Mucosa of descending colon (tissue), 3 donors: ENCODE data around the gene SRSF12. TPM values are rescaled to one million over a fixed set of nuclear protein-coding genes. Genes with fewer than 3 reads are reported as not detected.
A peak's percentile ranks its signal among the peaks of the same experiment; 100 is the strongest.
"Not testable (repeated sequence)": the region's sequence is repeated elsewhere in the genome, so short reads cannot be mapped to it uniquely, and the experiment has no call there.

Experiments used
- ATAC-seq: fragments of 200-7000 bp; cut with Tn5 transposase; one replicate; pipeline ENCODE4 v1.9.1; 2020; ENCODE audit warnings: mild to moderate bottlenecking, moderate library complexity
- DNase-seq, 3 donors: peaks; one replicate each; pipeline ENCODE4 v3.0.0-alpha.2; 2020
- H3K36me3 ChIP-seq: fragments of 200-600 bp; one replicate; pipeline ENCODE4 v1.8.0; 2021; ENCODE audit warnings: low read depth, mild to moderate bottlenecking
- H3K4me1 ChIP-seq: fragments of 200-600 bp; one replicate; pipeline ENCODE4 v1.8.0; 2021; ENCODE audit warnings: low read depth, mild to moderate bottlenecking
- H3K4me3 ChIP-seq: fragments of 200-600 bp; one replicate; pipeline ENCODE4 v1.8.0; 2021; ENCODE audit warnings: mild to moderate bottlenecking
- H3K9me3 ChIP-seq: fragments of 200-600 bp; one replicate; pipeline ENCODE4 v1.8.0; 2021; ENCODE audit warnings: mild to moderate bottlenecking
- intact Hi-C, 2 donors: fragments of 100-400 bp; cut with DNase I in 1 of 2; cut with micrococcal nuclease in 1 of 2; formaldehyde crosslinking; loops; one replicate each; pipeline versions ENCODE4 v1.11.0 to v1.11.1; 2022; cut with DNase I, micrococcal nuclease
- total RNA-seq, 3 donors: library from RNA; stranded (reverse); fragmentation: NEBNext Ultra II Directional in 2 of 3; extraction: Animal tissue kit (Norgen Biotek cat#: 25700) in 2 of 3; gene quantifications; one replicate each; pipeline versions ENCODE4 v1.2.1 to v1.2.4, GENCODE V29; 2021 to 2023
- TF ChIP-seq, protein P1 (sequence below): fragments of 200-600 bp; IDR thresholded peaks from one replicate; pipeline ENCODE4 v1.8.0; 2022; ENCODE audit warnings: antibody characterized with exemption, mild to moderate bottlenecking
- donor health status: DM: no; HTN: no; CAD: no; lungs with moderate emphysema.
- donor health status: DM: no; HTN: no; CAD: no.
- donor health status: DM: no; HTN: yes; CAD: no.

Gene SRSF12
- total RNA-seq, 3 donors from 2014 or later, result 0.12 to 0.51 TPM; not detected in 1

DNA sequence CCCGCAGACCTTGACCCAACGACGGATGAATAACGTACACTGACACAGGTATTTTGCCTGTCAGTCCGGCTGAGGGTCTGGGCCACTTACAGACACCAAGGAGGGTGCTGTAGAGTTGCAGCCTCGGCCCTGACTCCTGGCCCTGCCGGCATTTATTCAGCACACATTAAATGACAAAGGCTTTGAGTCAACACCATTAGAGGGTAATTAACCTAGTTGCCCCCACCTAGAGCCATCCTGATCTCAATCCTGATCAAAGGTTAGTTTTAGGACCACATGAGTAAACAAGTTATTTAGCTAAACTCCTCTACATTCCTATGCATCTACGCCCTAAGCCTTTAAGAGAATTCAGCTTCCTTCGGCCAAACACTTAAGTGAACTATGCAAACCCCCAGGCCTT, 16.1 kb upstream of the SRSF12 start:
- no peak for ATAC-seq
- H3K4me3 ChIP-seq, result no peak overlapping the region
- intact Hi-C loops, result no loop called here
- H3K36me3 ChIP-seq, result no peaks in the 10 kb centered on the region
- no peak for DNase-seq
- TF ChIP-seq, protein P1, sequence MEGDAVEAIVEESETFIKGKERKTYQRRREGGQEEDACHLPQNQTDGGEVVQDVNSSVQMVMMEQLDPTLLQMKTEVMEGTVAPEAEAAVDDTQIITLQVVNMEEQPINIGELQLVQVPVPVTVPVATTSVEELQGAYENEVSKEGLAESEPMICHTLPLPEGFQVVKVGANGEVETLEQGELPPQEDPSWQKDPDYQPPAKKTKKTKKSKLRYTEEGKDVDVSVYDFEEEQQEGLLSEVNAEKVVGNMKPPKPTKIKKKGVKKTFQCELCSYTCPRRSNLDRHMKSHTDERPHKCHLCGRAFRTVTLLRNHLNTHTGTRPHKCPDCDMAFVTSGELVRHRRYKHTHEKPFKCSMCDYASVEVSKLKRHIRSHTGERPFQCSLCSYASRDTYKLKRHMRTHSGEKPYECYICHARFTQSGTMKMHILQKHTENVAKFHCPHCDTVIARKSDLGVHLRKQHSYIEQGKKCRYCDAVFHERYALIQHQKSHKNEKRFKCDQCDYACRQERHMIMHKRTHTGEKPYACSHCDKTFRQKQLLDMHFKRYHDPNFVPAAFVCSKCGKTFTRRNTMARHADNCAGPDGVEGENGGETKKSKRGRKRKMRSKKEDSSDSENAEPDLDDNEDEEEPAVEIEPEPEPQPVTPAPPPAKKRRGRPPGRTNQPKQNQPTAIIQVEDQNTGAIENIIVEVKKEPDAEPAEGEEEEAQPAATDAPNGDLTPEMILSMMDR, result no peak
- H3K4me1 ChIP-seq, result no peaks in the 10 kb centered on the region
- no peaks in the 10 kb centered on the region for H3K9me3 ChIP-seq

DNA sequence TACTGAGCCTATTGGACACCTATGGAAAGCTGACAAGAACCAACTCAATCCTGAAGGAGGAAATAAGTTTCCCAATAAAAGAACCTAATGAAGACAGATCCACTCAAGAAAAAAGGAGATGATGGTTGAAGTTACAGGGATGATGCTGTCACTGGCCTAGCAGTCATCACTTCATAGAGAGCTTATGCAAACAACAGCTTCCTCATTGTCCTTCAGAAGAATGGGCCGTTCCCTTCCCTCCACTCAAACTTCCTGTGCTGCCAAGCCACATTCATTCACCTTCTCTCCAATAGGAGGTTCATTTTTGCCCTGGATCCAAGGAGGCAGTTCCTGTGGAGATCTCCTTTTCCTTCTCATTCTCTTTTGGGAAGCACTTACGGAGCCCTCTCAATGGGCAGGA, 14.2 kb upstream of the SRSF12 start:
- Histone ChIP-seq H3K4me1 (no peaks in the 10 kb centered on the region), H3K36me3 (no peaks in the 10 kb centered on the region)
- intact Hi-C loops, result no loop called here

DNA sequence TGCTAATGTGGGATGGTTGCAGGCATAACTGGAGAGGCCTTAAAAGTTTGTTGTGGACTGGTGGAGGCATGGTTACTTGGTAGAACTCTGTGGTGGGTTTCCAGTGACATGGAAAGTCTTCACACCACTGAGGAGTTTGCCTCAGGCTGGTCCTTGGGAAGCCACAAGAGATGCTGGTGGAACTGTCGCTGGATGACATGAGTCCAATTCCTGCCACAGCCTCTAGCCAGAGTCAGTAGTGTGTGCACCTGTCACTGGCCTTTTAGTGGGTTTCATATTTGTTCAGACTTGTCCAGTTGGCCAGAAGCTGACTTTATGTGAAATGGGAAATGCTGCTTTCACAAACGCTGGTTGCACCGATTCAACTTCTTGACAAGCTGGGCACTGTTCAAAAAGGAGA, 13.7 kb upstream of the SRSF12 start:
- no peak for ATAC-seq
- intact Hi-C loops, result no loop called here
- no peak for DNase-seq

More for the DNA sequence above, 14.2 kb upstream of the SRSF12 start:
- H3K9me3 ChIP-seq, result peaks cover 7% of the 10 kb centered on the region
- TF ChIP-seq, protein P1, result no peak
- DNase-seq (no peak), ATAC-seq (peak; percentile 42)
- H3K4me3 ChIP-seq, result no peak overlapping the region

DNA sequence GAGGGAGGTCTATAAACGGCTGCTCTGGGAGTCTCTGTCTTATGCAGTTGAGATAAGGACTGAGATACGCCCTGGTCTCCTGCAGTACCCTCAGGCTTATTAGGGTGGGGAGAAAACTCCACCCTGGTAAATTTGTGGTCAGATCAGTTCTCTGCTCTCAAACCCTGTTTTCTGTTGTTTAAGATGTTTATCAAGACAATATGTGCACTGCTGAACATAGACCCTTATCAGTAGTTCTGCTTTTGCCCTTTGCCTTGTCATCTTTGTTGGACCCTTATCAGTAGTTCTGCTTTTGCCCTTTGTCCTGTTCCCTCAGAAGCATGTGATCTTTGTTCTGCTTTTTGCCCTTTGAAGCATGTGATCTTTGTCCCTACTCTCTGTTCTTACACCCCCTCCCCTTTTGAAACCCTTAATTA, 10.4 kb upstream of the SRSF12 start:
- intact Hi-C loops, result not testable (repeated sequence)

More for the DNA sequence above, 13.7 kb upstream of the SRSF12 start:
- H3K4me3 ChIP-seq, result no peak overlapping the region
- peaks cover 7% of the 10 kb centered on the region for H3K9me3 ChIP-seq
- no peaks in the 10 kb centered on the region for H3K36me3 ChIP-seq
- TF ChIP-seq, protein P1, result no peak
- no peaks in the 10 kb centered on the region for H3K4me1 ChIP-seq

DNA sequence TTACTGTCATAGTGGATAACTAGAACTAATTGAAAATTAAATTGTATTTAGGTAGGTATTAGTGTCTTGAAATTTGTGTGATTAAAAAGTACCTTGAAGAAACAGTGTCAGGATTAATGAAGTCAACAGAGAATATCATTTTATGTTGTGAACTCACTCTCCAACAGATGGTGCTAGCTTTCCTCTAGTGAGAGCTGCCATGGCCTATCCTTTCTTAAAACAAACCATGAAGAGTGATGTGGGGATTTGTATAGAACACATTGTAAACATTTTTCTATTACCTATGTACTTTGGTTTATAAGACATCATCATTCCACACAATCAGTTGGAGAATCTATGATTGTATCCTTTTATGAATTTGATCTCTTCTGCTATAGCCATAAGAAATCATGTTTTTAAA, 4.8 kb upstream of the SRSF12 start:
- Histone ChIP-seq H3K9me3 (no peaks in the 10 kb centered on the region), H3K4me3 (no peak overlapping the region), H3K36me3 (no peaks in the 10 kb centered on the region), H3K4me1 (no peaks in the 10 kb centered on the region)
- intact Hi-C loops, result loop anchor here in 1 of 2 donors (5.0 kb wide), 1 partner anchor 120 kb away; no protein-coding TSS in a partner anchor
- TF ChIP-seq, protein P1, result no peak
- peak; percentile 69 for ATAC-seq
- DNase-seq, result peak in 1 of 3 donors; percentile 26

More for the DNA sequence above, 10.4 kb upstream of the SRSF12 start:
- not testable (repeated sequence) for H3K9me3 ChIP-seq, ATAC-seq, H3K4me3 ChIP-seq, H3K4me1 ChIP-seq, H3K36me3 ChIP-seq, DNase-seq

DNA sequence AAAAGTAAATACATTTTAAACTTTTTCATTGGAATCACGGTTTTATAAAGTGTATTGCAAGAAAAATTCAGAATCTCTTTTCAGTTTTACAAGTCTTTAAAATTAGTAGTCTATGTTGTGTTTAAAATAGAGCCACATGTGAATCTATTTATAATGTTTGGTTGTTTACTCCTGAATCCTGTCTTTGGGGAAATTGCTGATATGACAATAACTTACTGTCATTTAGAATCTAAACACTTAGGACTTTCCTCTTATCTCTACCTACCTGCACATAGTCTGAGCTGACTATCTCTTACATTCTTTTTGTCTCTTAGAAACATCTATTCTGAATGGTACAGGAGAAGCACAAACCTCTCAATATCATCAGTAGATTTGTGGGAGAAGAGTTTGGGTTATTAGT, 4.1 kb upstream of the SRSF12 start:
- Histone ChIP-seq H3K4me3 (no peak overlapping the region), H3K9me3 (no peaks in the 10 kb centered on the region), H3K36me3 (no peaks in the 10 kb centered on the region), H3K4me1 (peaks cover 3% of the 10 kb centered on the region)
- intact Hi-C loops, result loop anchor here in 1 of 2 donors (5.0 kb wide), 1 partner anchor 120 kb away; no protein-coding TSS in a partner anchor
- TF ChIP-seq, protein P1, result no peak
- no peak for DNase-seq
- no peak for ATAC-seq
